HEK293 (cell line): Measurements from ENCODE around the gene ADAMTS14.

Experiments
- CTCF ChIA-PET: fragments of 350-600 bp; formaldehyde crosslinking; extraction: SDS; loops from one replicate; lab custom pipeline; 2021; ENCODE audit warnings: antibody characterized with exemption; lab: Yijun Ruan, JAX
- POLR2A ChIA-PET: fragments of 300-600 bp; formaldehyde crosslinking; extraction: SDS; loops from one replicate; lab custom pipeline; 2020; ENCODE audit warnings: antibody characterized with exemption, inconsistent platforms; lab: Yijun Ruan, JAX
- H3K27ac ChIP-seq: fragments of 200-500 bp; sonication (Bioruptor generic); 2 replicates; pipeline ENCODE4 v1.5.1; 2014; ENCODE audit warnings: low read depth, low read length, control low read depth, inconsistent platforms; ENCODE audit errors: extremely low read depth
- H3K36me3 ChIP-seq, 2 experiments: fragments of 200-500 bp in 1 of 2; sonication (Bioruptor generic) in 1 of 2; 1 replicate in 1 of 2; 2 replicates in 1 of 2; pipeline ENCODE4 v1.5.1; 2014 to 2017; ENCODE audit warnings: inconsistent platforms in 2 of 2, low read length in 2 of 2; ENCODE audit not compliant: control insufficient read depth in 2 of 2, insufficient read depth in 1 of 2
- H3K4me1 ChIP-seq: fragments of 200-500 bp; sonication (Bioruptor generic); 2 replicates; pipeline ENCODE4 v1.5.1; 2014; ENCODE audit warnings: mild to moderate bottlenecking, low read length, inconsistent platforms; ENCODE audit not compliant: control insufficient read depth, insufficient read depth
- H3K4me3 ChIP-seq: 2 replicates; pipeline ENCODE4 v1.5.1; 2011; ENCODE audit warnings: low read depth, mild to moderate bottlenecking, control low read depth, low read length, moderate library complexity
- H3K9me3 ChIP-seq: fragments of 200-500 bp; sonication (Bioruptor generic); 2 replicates; pipeline ENCODE4 v1.5.1; 2014; ENCODE audit warnings: low read depth, low read length, inconsistent platforms; ENCODE audit not compliant: control insufficient read depth, insufficient read depth
- BCL11B ChIP-seq: fragments of 450-650 bp; formaldehyde crosslinking; IDR thresholded peaks from 2 replicates; pipeline ENCODE4 v1.5.1; 2016; ENCODE audit warnings: low read depth, missing biosample characterization, missing genetic modification characterization
- GLIS1 ChIP-seq: fragments of 450-650 bp; formaldehyde crosslinking; IDR thresholded peaks from 2 replicates; pipeline ENCODE4 v1.5.1; 2016; ENCODE audit warnings: missing biosample characterization, missing genetic modification characterization
- HOXA7 ChIP-seq: sonication (generic); formaldehyde crosslinking; IDR thresholded peaks from 2 replicates; pipeline ENCODE4 v1.8.1; 2022; ENCODE audit warnings: missing genetic modification reagents, borderline replicate concordance
- HOXC10 ChIP-seq: sonication (generic); formaldehyde crosslinking; IDR thresholded peaks from 2 replicates; pipeline ENCODE4 v1.8.1; 2023; ENCODE audit warnings: mild to moderate bottlenecking, missing genetic modification reagents
- MYNN ChIP-seq: fragments of 450-650 bp; formaldehyde crosslinking; IDR thresholded peaks from 2 replicates; pipeline ENCODE4 v1.5.1; 2016; ENCODE audit warnings: missing biosample characterization, missing genetic modification characterization, borderline replicate concordance
- PRDM10 ChIP-seq: fragments of 450-650 bp; formaldehyde crosslinking; IDR thresholded peaks from 2 replicates; pipeline ENCODE4 v1.5.1; 2016; ENCODE audit warnings: missing biosample characterization, missing genetic modification characterization
- ZBTB21 ChIP-seq: fragments of 450-650 bp; formaldehyde crosslinking; IDR thresholded peaks from 2 replicates; pipeline ENCODE4 v1.5.1; 2017; ENCODE audit warnings: missing biosample characterization, missing genetic modification characterization
- ZBTB48 ChIP-seq: fragments of 450-650 bp; formaldehyde crosslinking; IDR thresholded peaks from 2 replicates; pipeline ENCODE4 v1.5.1; 2016; ENCODE audit warnings: missing biosample characterization, missing genetic modification characterization
- ZFP69B ChIP-seq: fragments of 450-650 bp; formaldehyde crosslinking; IDR thresholded peaks from 2 replicates; pipeline ENCODE4 v1.5.1; 2016; ENCODE audit warnings: missing biosample characterization, missing genetic modification characterization
- ZIC2 ChIP-seq: fragments of 450-650 bp; formaldehyde crosslinking; IDR thresholded peaks from 2 replicates; pipeline ENCODE4 v1.5.1; 2016; ENCODE audit warnings: missing biosample characterization, missing genetic modification characterization
- ZNF132 ChIP-seq: fragments of 450-650 bp; formaldehyde crosslinking; IDR thresholded peaks from 2 replicates; pipeline ENCODE4 v1.5.1; 2017; ENCODE audit warnings: missing biosample characterization, missing genetic modification characterization, borderline replicate concordance
- ZNF155 ChIP-seq: fragments of 450-650 bp; formaldehyde crosslinking; IDR thresholded peaks from 2 replicates; pipeline ENCODE4 v1.5.1; 2016; ENCODE audit warnings: missing biosample characterization, missing genetic modification characterization
- ZNF23 ChIP-seq: fragments of 450-650 bp; formaldehyde crosslinking; IDR thresholded peaks from 2 replicates; pipeline ENCODE4 v1.5.1; 2016; ENCODE audit warnings: missing biosample characterization, missing genetic modification characterization, borderline replicate concordance
- ZNF274 ChIP-seq, 2 experiments: fragments of 200-500 bp in 1 of 2; fragments of 450-650 bp in 1 of 2; sonication (Bioruptor generic) in 1 of 2; formaldehyde crosslinking in 1 of 2; IDR thresholded peaks; 2 replicates each; pipeline versions ENCODE4 v1.5.1 to v1.6.1; 2014 to 2016; ENCODE audit warnings: borderline replicate concordance in 1 of 2, inconsistent platforms in 1 of 2, low read length in 1 of 2, missing biosample characterization in 1 of 2, missing genetic modification characterization in 1 of 2
- ZNF311 ChIP-seq: fragments of 450-650 bp; formaldehyde crosslinking; IDR thresholded peaks from 2 replicates; pipeline ENCODE4 v1.5.1; 2017; ENCODE audit warnings: missing biosample characterization, missing genetic modification characterization, borderline replicate concordance
- ZNF324 ChIP-seq: fragments of 450-650 bp; formaldehyde crosslinking; IDR thresholded peaks from 2 replicates; pipeline ENCODE4 v1.5.1; 2016; ENCODE audit warnings: missing biosample characterization, missing genetic modification characterization
- ZNF423 ChIP-seq: fragments of 450-650 bp; formaldehyde crosslinking; IDR thresholded peaks from 2 replicates; pipeline ENCODE4 v1.5.1; 2016; ENCODE audit warnings: missing biosample characterization, missing genetic modification characterization
- ZNF473 ChIP-seq: fragments of 450-650 bp; formaldehyde crosslinking; IDR thresholded peaks from 2 replicates; pipeline ENCODE4 v1.5.1; 2017; ENCODE audit warnings: missing biosample characterization, missing genetic modification characterization
- ZNF561 ChIP-seq: fragments of 450-650 bp; IDR thresholded peaks from 2 replicates; pipeline ENCODE4 v1.5.1; 2018; ENCODE audit warnings: missing biosample characterization, missing genetic modification characterization, borderline replicate concordance
- ZNF621 ChIP-seq: fragments of 450-650 bp; formaldehyde crosslinking; IDR thresholded peaks from 2 replicates; pipeline ENCODE4 v1.5.1; 2017; ENCODE audit warnings: missing biosample characterization, missing genetic modification characterization
- ZNF626 ChIP-seq: fragments of 450-650 bp; sonication (Bioruptor Pico); formaldehyde crosslinking; IDR thresholded peaks from 2 replicates; pipeline ENCODE4 v1.5.1; 2018; ENCODE audit warnings: missing biosample characterization, missing genetic modification characterization, inconsistent platforms
- ZNF658 ChIP-seq: fragments of 450-650 bp; formaldehyde crosslinking; IDR thresholded peaks from 2 replicates; pipeline ENCODE4; 2016; ENCODE audit warnings: missing biosample characterization, missing genetic modification characterization
- ZNF660 ChIP-seq: fragments of 450-650 bp; IDR thresholded peaks from 2 replicates; pipeline ENCODE4 v1.5.1; 2018; ENCODE audit warnings: missing biosample characterization, mild to moderate bottlenecking, missing genetic modification characterization
- ZNF791 ChIP-seq: fragments of 450-650 bp; formaldehyde crosslinking; IDR thresholded peaks from 2 replicates; pipeline ENCODE4 v1.5.1; 2016; ENCODE audit warnings: missing biosample characterization, missing genetic modification characterization
- ZNF830 ChIP-seq: fragments of 450-650 bp; IDR thresholded peaks from 2 replicates; pipeline ENCODE4 v1.5.0; 2018; ENCODE audit warnings: missing biosample characterization, missing genetic modification characterization, low read depth, mild to moderate bottlenecking, moderate library complexity
- ZSCAN16 ChIP-seq: fragments of 450-650 bp; formaldehyde crosslinking; IDR thresholded peaks from 2 replicates; pipeline ENCODE4 v1.5.1; 2016; ENCODE audit warnings: missing biosample characterization, missing genetic modification characterization
- ZXDB ChIP-seq: fragments of 450-650 bp; formaldehyde crosslinking; IDR thresholded peaks from 2 replicates; pipeline ENCODE4 v1.5.1; 2016; ENCODE audit warnings: missing biosample characterization, missing genetic modification characterization

Gene ADAMTS14

GRCh38 chr10:70669015-70669414, 3.3 kb upstream of the ADAMTS14 start:
- Histone ChIP-seq H3K4me3 (no peak overlapping the region), H3K27ac (no peak overlapping the region), H3K4me1 (no peaks in the 10 kb centered on the region), H3K36me3 (no peaks in the 10 kb centered on the region), H3K9me3 (no peaks in the 10 kb centered on the region)
- ChIA-PET POLR2A (no interaction called here), CTCF (no interaction called here)
- TF ChIP-seq ZNF155 (no peak), ZNF423 (tag by site-specific recombination) (no peak), ZNF473 (tag by site-specific recombination) (no peak), ZNF324 (no peak), ZNF311 (tag by site-specific recombination) (no peak), ZNF561 (tag by site-specific recombination) (no peak), ZNF23 (tag by site-specific recombination) (no peak), ZNF274 (IDR thresholded peaks at IDR 0.05; ENCODE audit: low read length) (no peak), ZNF274 (tag by site-specific recombination; IDR thresholded peaks at IDR 0.05; ENCODE audit: borderline replicate concordance) (no peak), HOXA7 (CRISPR knock-in tag) (no peak), BCL11B (no peak)

GRCh38 chr10:70669732-70670317, 2.5 kb upstream of the ADAMTS14 start:
- Histone ChIP-seq H3K27ac (no peak overlapping the region), H3K4me1 (no peaks in the 10 kb centered on the region), H3K9me3 (no peaks in the 10 kb centered on the region), H3K36me3 (no peaks in the 10 kb centered on the region), H3K4me3 (no peak overlapping the region)
- CTCF ChIA-PET = no interaction called here
- TF ChIP-seq ZBTB48 (tag by site-specific recombination) (no peak), ZNF626 (tag by site-specific recombination) (no peak), ZBTB21 (no peak), ZNF132 (tag by site-specific recombination) (no peak), ZNF621 (tag by site-specific recombination) (no peak), ZFP69B (no peak), GLIS1 (tag by site-specific recombination) (no peak), PRDM10 (tag by site-specific recombination) (no peak), ZXDB (tag by site-specific recombination) (no peak), MYNN (tag by site-specific recombination) (no peak), ZNF830 (tag by site-specific recombination) (no peak), ZNF658 (no peak), ZNF791 (tag by site-specific recombination) (no peak), ZNF660 (tag by site-specific recombination) (no peak), ZSCAN16 (tag by site-specific recombination) (no peak), ZIC2 (tag by site-specific recombination) (no peak), HOXC10 (CRISPR knock-in tag) (no peak)
- POLR2A ChIA-PET = no interaction called here
